Mesenchymal stem cell (in vitro differentiated cells and primary cell): ENCODE results near the gene TMEM134.
"Not testable (repeated sequence)": the region's sequence is repeated elsewhere in the genome, so short reads cannot be mapped to it uniquely, and the experiment has no call there.

Source experiments
- DNase-seq: peaks from one replicate; pipeline ENCODE4 v3.0.0-alpha.2; 2013
- H2AFZ ChIP-seq: one replicate; pipeline ENCODE4 v1.6.1; 2013; ENCODE audit warnings: low read depth, mild to moderate bottlenecking, control low read depth, inconsistent platforms, low read length, moderate library complexity
- H2AK5ac ChIP-seq: 2 replicates; pipeline ENCODE4 v1.6.1; 2013; ENCODE audit warnings: low read length, moderate library complexity, mild to moderate bottlenecking, inconsistent platforms; ENCODE audit not compliant: severe bottlenecking
- H2BK120ac ChIP-seq: one replicate; pipeline ENCODE4 v1.6.1; 2013; ENCODE audit warnings: low read depth, mild to moderate bottlenecking, inconsistent platforms, low read length, moderate library complexity
- H2BK12ac ChIP-seq, 2 experiments: one replicate each; pipeline ENCODE4 v1.6.1; 2013; ENCODE audit warnings: inconsistent platforms in 2 of 2, low read length in 2 of 2, mild to moderate bottlenecking in 2 of 2, moderate library complexity in 2 of 2, control low read depth in 1 of 2
- H2BK15ac ChIP-seq: one replicate; pipeline ENCODE4 v1.6.1; 2013; ENCODE audit warnings: mild to moderate bottlenecking, low read depth, inconsistent platforms; ENCODE audit not compliant: poor library complexity, severe bottlenecking
- H2BK5ac ChIP-seq: 2 replicates; pipeline ENCODE4 v1.6.1; 2013; ENCODE audit warnings: low read depth, mild to moderate bottlenecking, low read length, control low read depth, inconsistent platforms; ENCODE audit not compliant: poor library complexity, severe bottlenecking
- H3K14ac ChIP-seq, 2 experiments: one replicate each; pipeline ENCODE4 v1.6.1; 2013; ENCODE audit warnings: inconsistent platforms in 2 of 2, low read length in 2 of 2, control low read depth in 1 of 2, mild to moderate bottlenecking in 1 of 2, moderate library complexity in 1 of 2
- H3K18ac ChIP-seq, 2 experiments: one replicate each; pipeline ENCODE4 v1.6.1; 2013; ENCODE audit warnings: inconsistent platforms in 2 of 2, low read length in 2 of 2, control low read depth in 1 of 2, low read depth in 1 of 2, mild to moderate bottlenecking in 1 of 2
- H3K23ac ChIP-seq, 2 experiments: one replicate each; pipeline ENCODE4 v1.6.1; 2013; ENCODE audit warnings: inconsistent platforms in 2 of 2, low read length in 2 of 2, mild to moderate bottlenecking in 2 of 2, moderate library complexity in 2 of 2, control low read depth in 1 of 2
- H3K27ac ChIP-seq: 2 replicates; pipeline ENCODE4 v1.5.1; 2013; ENCODE audit warnings: mild to moderate bottlenecking, moderate library complexity, low read length, control low read depth, inconsistent platforms; ENCODE audit not compliant: poor library complexity, severe bottlenecking
- H3K27me3 ChIP-seq, 2 experiments: 2 replicates each; pipeline versions ENCODE4 v1.6.1 to v1.7.0; 2013; ENCODE audit warnings: low read length in 2 of 2, mild to moderate bottlenecking in 2 of 2, moderate library complexity in 2 of 2, control low read depth in 1 of 2, inconsistent platforms in 1 of 2; ENCODE audit not compliant: control insufficient read depth in 1 of 2, insufficient read depth in 1 of 2
- H3K36me3 ChIP-seq, 2 experiments: 2 replicates each; pipeline versions ENCODE4 v1.6.1 to v1.7.0; 2013; ENCODE audit warnings: low read length in 2 of 2, control low read depth in 1 of 2, inconsistent platforms in 1 of 2, low read depth in 1 of 2, mild to moderate bottlenecking in 1 of 2; ENCODE audit not compliant: insufficient read depth in 2 of 2, control insufficient read depth in 1 of 2
- H3K4ac ChIP-seq, 2 experiments: one replicate each; pipeline ENCODE4 v1.6.1; 2013; ENCODE audit warnings: inconsistent platforms in 2 of 2, low read length in 2 of 2, mild to moderate bottlenecking in 2 of 2, moderate library complexity in 2 of 2, control low read depth in 1 of 2, low read depth in 1 of 2
- H3K4me1 ChIP-seq: 2 replicates; pipeline ENCODE4 v1.6.1; 2013; ENCODE audit warnings: low read depth, low read length, control low read depth; ENCODE audit not compliant: control insufficient read depth, insufficient read depth
- H3K4me2 ChIP-seq: 2 replicates; pipeline ENCODE4 v1.6.1; 2013; ENCODE audit warnings: low read length, mild to moderate bottlenecking, inconsistent platforms; ENCODE audit not compliant: poor library complexity, severe bottlenecking
- H3K4me3 ChIP-seq, 2 experiments: 2 replicates each; pipeline versions ENCODE4 v1.5.1 to v1.7.0; 2013; ENCODE audit warnings: low read length in 2 of 2, mild to moderate bottlenecking in 2 of 2, control low read depth in 1 of 2, low read depth in 1 of 2; ENCODE audit not compliant: insufficient read depth in 1 of 2
- H3K79me1 ChIP-seq: replicated peaks from 2 replicates; pipeline ENCODE4 v1.6.1; 2013; ENCODE audit warnings: mild to moderate bottlenecking, control low read depth, low read length, inconsistent platforms; ENCODE audit not compliant: poor library complexity, severe bottlenecking
- H3K9ac ChIP-seq: 2 replicates; pipeline ENCODE4 v1.7.0; 2013; ENCODE audit warnings: mild to moderate bottlenecking, low read length, moderate library complexity
- H3K9me3 ChIP-seq: 2 replicates; pipeline ENCODE4 v1.7.0; 2013; ENCODE audit warnings: mild to moderate bottlenecking, low read length; ENCODE audit not compliant: control insufficient read depth
- H4K8ac ChIP-seq: one replicate; pipeline ENCODE4 v1.6.1; 2013; ENCODE audit warnings: inconsistent platforms, mild to moderate bottlenecking, low read length, moderate library complexity
- H4K91ac ChIP-seq: one replicate; pipeline ENCODE4 v1.6.1; 2013; ENCODE audit warnings: mild to moderate bottlenecking, low read length, inconsistent platforms
- WGBS: methylation state at CpG from one replicate; pipeline ENCODE4 v1.1.7; 2013; ENCODE audit warnings: mixed read lengths; 5-methylcytosine and 5-hydroxymethylcytosine counted together

Gene TMEM134

DNA sequence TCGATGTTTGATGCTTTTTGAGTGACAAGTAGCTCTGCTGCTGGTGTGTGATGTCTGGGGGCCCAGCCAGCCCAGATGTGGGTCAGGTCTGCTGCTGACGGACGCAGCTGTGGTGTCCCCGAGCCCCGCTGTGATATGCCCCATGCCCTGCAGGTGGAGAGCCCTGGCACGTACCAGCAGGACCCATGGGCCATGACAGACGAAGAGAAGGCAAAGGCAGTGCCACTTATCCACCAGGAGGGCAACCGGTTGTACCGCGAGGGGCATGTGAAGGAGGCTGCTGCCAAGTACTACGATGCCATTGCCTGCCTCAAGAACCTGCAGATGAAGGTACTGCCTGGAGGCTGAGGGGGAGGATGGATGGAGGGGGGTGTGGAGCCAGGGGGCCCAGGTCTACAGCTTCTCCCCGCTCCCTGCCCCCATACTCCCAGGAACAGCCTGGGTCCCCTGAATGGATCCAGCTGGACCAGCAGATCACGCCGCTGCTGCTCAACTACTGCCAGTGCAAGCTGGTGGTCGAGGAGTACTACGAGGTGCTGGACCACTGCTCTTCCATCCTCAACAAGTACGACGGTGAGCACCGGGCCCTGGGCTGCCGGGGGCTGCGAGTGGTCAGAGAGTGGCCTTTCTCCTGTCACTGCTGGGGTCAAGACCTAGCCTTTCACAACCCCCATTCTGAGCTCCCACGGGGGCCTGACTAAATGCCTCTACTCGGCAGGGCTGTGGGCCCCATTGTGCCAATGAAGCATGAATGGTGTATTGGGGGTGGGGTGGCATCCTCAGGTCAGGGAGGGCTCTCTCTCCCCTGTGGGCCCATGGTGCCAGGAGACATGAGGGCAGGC, 21.1 kb upstream of the TMEM134 start:
- Histone ChIP-seq H3K9me3 (no peaks in the 10 kb centered on the region), H3K4me1 (peaks cover 13% of the 10 kb centered on the region), H3K4me3 (no peak overlapping the region), H3K27ac (peak overlapping the region; percentile 1), H4K91ac (no peak overlapping the region), H2AFZ (no peak overlapping the region), H3K27me3 (no peaks in the 10 kb centered on the region), H3K79me1 (peaks cover 32% of the 10 kb centered on the region), H2BK12ac (no peak overlapping the region), H4K8ac (no peak overlapping the region), H2BK15ac (no peak overlapping the region), H3K4ac (no peak overlapping the region), H3K4me2 (no peak overlapping the region), H2BK5ac (no peak overlapping the region), H2BK120ac (no peak overlapping the region), H2AK5ac (no peak overlapping the region), H3K18ac (no peak overlapping the region), H3K14ac (no peak overlapping the region), H3K23ac (no peak overlapping the region), H3K9ac (no peak overlapping the region), H3K36me3 (peaks cover 37 to 76% of the 10 kb centered on the region in 2 experiments)
- 98% methylated on average over 22 of the region's 23 CpGs for WGBS
- no peak for DNase-seq

DNA sequence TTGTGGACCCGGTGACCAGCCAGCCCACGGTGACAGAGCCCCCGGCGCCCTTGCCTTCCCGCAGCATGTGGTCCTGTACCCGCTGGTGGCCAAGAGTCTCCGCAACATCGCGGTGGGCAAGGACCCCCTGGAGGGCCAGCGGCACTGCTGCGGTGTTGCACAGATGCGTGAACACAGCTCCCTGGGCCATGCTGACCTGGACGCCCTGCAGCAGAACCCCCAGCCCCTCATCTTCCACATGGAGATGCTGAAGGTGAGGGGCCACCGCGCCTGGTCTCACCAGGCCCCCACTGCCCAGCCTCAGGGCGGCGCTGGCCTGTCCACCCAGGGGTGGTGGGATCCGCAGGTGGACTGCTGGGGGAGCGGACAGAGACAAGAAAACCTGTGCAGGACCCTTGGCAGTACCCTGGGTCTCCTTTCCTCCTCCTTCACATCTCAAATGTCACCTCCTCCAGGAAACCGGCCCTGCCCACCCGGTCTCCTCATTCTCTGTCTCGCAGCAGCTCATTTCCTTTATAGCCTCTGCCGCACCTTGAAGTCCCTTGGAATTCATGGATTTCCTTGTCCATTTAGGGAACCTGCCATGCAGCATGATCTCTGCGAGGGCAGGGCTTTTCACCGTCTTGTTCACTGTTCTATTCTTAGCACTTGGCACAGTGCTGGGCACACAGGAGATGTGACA, 20.3 kb upstream of the TMEM134 start:
- H2BK5ac ChIP-seq, result no peak overlapping the region
- H3K18ac ChIP-seq, result no peak overlapping the region
- no peak overlapping the region for H3K4ac ChIP-seq
- no peak overlapping the region for H3K14ac ChIP-seq
- H3K4me2 ChIP-seq, result no peak overlapping the region
- H3K27me3 ChIP-seq, result no peaks in the 10 kb centered on the region
- peaks cover 31% of the 10 kb centered on the region for H3K79me1 ChIP-seq
- no peak overlapping the region for H2BK15ac ChIP-seq
- DNase-seq, result no peak
- H3K27ac ChIP-seq, result no peak overlapping the region
- H2AFZ ChIP-seq, result no peak overlapping the region
- no peak overlapping the region for H4K91ac ChIP-seq
- H3K23ac ChIP-seq, result no peak overlapping the region
- no peak overlapping the region for H2BK12ac ChIP-seq
- no peak overlapping the region for H2BK120ac ChIP-seq
- peaks cover 41 to 75% of the 10 kb centered on the region in 2 experiments for H3K36me3 ChIP-seq
- H3K9me3 ChIP-seq, result no peaks in the 10 kb centered on the region
- 93% methylated on average over 25 of the region's 25 CpGs for WGBS
- no peak overlapping the region for H4K8ac ChIP-seq
- peaks cover 18% of the 10 kb centered on the region for H3K4me1 ChIP-seq
- H3K9ac ChIP-seq, result no peak overlapping the region
- H3K4me3 ChIP-seq, result no peak overlapping the region
- no peak overlapping the region for H2AK5ac ChIP-seq

DNA sequence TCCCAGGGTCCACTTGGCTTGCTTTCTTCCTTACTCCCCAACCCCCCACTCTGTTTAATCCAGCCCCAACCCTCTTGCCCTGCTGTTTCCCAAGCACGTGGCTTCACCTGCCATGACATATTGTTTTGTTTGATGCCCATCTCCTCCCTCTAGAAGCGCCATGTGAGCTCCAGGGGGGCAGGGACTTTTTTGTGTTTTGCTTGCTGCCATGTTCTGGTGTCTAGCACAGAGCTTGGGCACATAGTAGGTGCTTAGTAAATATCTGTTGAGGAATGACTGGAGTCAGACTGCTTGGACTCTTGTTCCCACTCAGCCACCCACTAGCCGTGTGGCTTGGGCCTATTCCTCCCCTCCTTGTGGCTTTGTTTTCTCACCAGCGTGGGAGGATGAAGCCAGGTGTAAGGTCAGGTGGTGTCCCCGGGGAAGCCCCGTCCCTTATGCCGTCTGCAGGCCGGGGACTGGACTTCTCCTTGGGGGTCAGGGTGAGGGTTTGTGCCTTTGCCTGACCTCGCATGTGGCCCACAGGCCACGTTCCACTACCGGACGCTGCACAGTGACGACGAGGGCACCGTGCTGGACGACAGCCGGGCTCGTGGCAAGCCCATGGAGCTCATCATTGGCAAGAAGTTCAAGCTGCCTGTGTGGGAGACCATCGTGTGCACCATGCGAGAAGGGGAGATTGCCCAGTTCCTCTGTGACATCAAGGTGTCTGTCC, 17.6 kb upstream of the TMEM134 start:
- no peak overlapping the region for H3K4me3 ChIP-seq
- H2AFZ ChIP-seq, result no peak overlapping the region
- no peaks in the 10 kb centered on the region for H3K27me3 ChIP-seq
- H3K9ac ChIP-seq, result no peak overlapping the region
- no peak overlapping the region for H2BK15ac ChIP-seq
- no peak overlapping the region for H2AK5ac ChIP-seq
- no peak overlapping the region for H3K4ac ChIP-seq
- no peak overlapping the region for H4K8ac ChIP-seq
- peaks cover 23% of the 10 kb centered on the region for H3K79me1 ChIP-seq
- H3K4me1 ChIP-seq, result peaks cover 29% of the 10 kb centered on the region
- H3K9me3 ChIP-seq, result no peaks in the 10 kb centered on the region
- WGBS, result 95% methylated on average over 20 of the region's 20 CpGs
- no peak overlapping the region for H3K4me2 ChIP-seq
- H3K27ac ChIP-seq, result no peak overlapping the region
- no peak overlapping the region for H3K18ac ChIP-seq
- no peak overlapping the region for H3K14ac ChIP-seq
- H3K36me3 ChIP-seq, result peaks cover 28 to 47% of the 10 kb centered on the region in 2 experiments
- H2BK120ac ChIP-seq, result no peak overlapping the region
- no peak overlapping the region for H2BK12ac ChIP-seq
- DNase-seq, result no peak
- no peak overlapping the region for H3K23ac ChIP-seq
- no peak overlapping the region for H4K91ac ChIP-seq
- no peak overlapping the region for H2BK5ac ChIP-seq

DNA sequence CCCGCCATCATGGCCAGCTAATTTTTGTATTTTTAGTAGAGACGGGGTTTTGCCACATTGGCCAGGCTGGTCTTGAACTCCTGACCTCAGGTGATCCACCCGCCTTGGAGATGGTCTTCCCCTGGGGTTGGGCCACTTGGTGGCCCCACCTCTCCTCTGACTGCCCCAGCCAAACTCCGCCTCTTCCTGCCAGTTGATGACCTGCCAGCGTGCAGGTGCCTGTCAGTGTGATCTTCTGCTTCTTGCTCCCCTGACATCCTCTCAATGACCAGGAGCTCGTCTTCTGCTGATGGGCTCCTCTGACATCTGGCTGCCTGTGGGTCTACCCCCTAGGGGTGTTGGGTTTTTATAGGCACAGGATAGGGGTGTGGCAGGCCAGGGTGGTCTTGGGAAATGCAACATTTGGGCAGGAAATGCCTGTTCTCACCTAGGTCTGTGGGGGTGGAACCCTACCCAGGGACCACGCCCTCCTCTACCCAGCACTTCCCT, 16.9 kb upstream of the TMEM134 start:
- 96% methylated on average over 5 of the region's 7 CpGs for WGBS
- not testable (repeated sequence) for H2BK120ac ChIP-seq, H4K91ac ChIP-seq, H2AFZ ChIP-seq, H3K18ac ChIP-seq, H3K14ac ChIP-seq, H3K27ac ChIP-seq, H3K9me3 ChIP-seq, DNase-seq, H3K23ac ChIP-seq, H3K4ac ChIP-seq, H3K4me3 ChIP-seq, H3K27me3 ChIP-seq, H3K9ac ChIP-seq, H3K4me2 ChIP-seq, H4K8ac ChIP-seq, H2AK5ac ChIP-seq, H2BK15ac ChIP-seq, H2BK12ac ChIP-seq, H2BK5ac ChIP-seq
- Histone ChIP-seq H3K36me3 (peaks cover 25 to 40% of the 10 kb centered on the region in 2 experiments), H3K4me1 (peaks cover 29% of the 10 kb centered on the region), H3K79me1 (peaks cover 23% of the 10 kb centered on the region)
